Naive thymus-derived CD4-positive, alpha-beta T cell (primary cell): ENCODE results near the gene GNB3. TPM values are rescaled to one million over a fixed set of nuclear protein-coding genes. Genes with fewer than 3 reads are reported as not detected.
A peak's percentile ranks its signal among the peaks of the same experiment; 100 is the strongest.

Source experiments
- ATAC-seq: fragments of 150-1000 bp; cut with Tn5 transposase; 2 replicates; pipeline ENCODE4 v1.10.0; 2021; ENCODE audit warnings: mild to moderate bottlenecking, moderate library complexity
- CTCF ChIA-PET: fragments of 350-600 bp; sonication (Branson Sonifier 250); formaldehyde crosslinking; loops from one replicate; lab custom pipeline; 2021; ENCODE audit warnings: antibody characterized with exemption; lab: Charles Lee
- POLR2A ChIA-PET: fragments of 350-600 bp; sonication (Branson Sonifier 250); formaldehyde crosslinking; loops from one replicate; lab custom pipeline; 2021; ENCODE audit warnings: antibody characterized with exemption, inconsistent platforms; lab: Charles Lee
- DNase-seq, 9 donors: peaks; one replicate each; pipeline versions ENCODE4 v3.0.0 to v3.0.0-alpha.2; 2020 to 2022; ENCODE audit warnings: mixed read lengths in 1 of 9
- H3K27ac ChIP-seq: one replicate; pipeline ENCODE4 v1.7.0; 2013; ENCODE audit warnings: mild to moderate bottlenecking, low read depth, low read length, moderate library complexity
- H3K27me3 ChIP-seq, 2 donors: one replicate each; pipeline ENCODE4 v1.7.0; 2013; ENCODE audit warnings: low read length in 2 of 2, mild to moderate bottlenecking in 2 of 2, moderate library complexity in 2 of 2; ENCODE audit not compliant: control insufficient read depth in 2 of 2, insufficient read depth in 2 of 2
- H3K36me3 ChIP-seq, 3 experiments: 1 replicate in 2 of 3; 2 replicates in 1 of 3; pipeline ENCODE4 v1.7.0; 2013; ENCODE audit warnings: low read length in 3 of 3, mild to moderate bottlenecking in 3 of 3, moderate library complexity in 1 of 3; ENCODE audit not compliant: insufficient read depth in 3 of 3, control insufficient read depth in 2 of 3
- H3K4me1 ChIP-seq, 2 donors: one replicate each; pipeline ENCODE4 v1.7.0; 2013; ENCODE audit warnings: low read length in 2 of 2, mild to moderate bottlenecking in 2 of 2, moderate library complexity in 1 of 2; ENCODE audit not compliant: control insufficient read depth in 2 of 2, insufficient read depth in 2 of 2
- H3K4me3 ChIP-seq: 2 replicates; pipeline ENCODE4 v1.7.0; 2013; ENCODE audit warnings: mild to moderate bottlenecking, low read length
- H3K9me3 ChIP-seq, 3 experiments: 1 replicate in 2 of 3; 2 replicates in 1 of 3; pipeline ENCODE4 v1.7.0; 2013; ENCODE audit warnings: low read length in 3 of 3; ENCODE audit not compliant: control insufficient read depth in 2 of 3
- H3K27ac Mint-ChIP-seq, 9 donors: one replicate each; pipeline ENCODE4 v1.8.0; 2020 to 2022; ENCODE audit warnings: mixed read lengths in 9 of 9, mild to moderate bottlenecking in 8 of 9, moderate library complexity in 5 of 9, inconsistent platforms in 2 of 9
- H3K27me3 Mint-ChIP-seq, 5 donors: one replicate each; pipeline ENCODE4 v1.8.0; 2021 to 2022; ENCODE audit warnings: mixed read lengths in 5 of 5, mild to moderate bottlenecking in 1 of 5
- H3K36me3 Mint-ChIP-seq, 5 donors: one replicate each; pipeline ENCODE4 v1.8.0; 2020 to 2022; ENCODE audit warnings: mixed read lengths in 5 of 5, mild to moderate bottlenecking in 3 of 5, inconsistent platforms in 1 of 5
- H3K4me1 Mint-ChIP-seq, 7 donors: one replicate each; pipeline ENCODE4 v1.8.0; 2020 to 2022; ENCODE audit warnings: mixed read lengths in 7 of 7, mild to moderate bottlenecking in 3 of 7, inconsistent platforms in 1 of 7
- H3K4me3 Mint-ChIP-seq, 10 donors: one replicate each; pipeline ENCODE4 v1.8.0; 2020 to 2022; ENCODE audit warnings: mild to moderate bottlenecking in 10 of 10, mixed read lengths in 10 of 10, moderate library complexity in 6 of 10, inconsistent platforms in 2 of 10
- H3K9me3 Mint-ChIP-seq, 11 donors: one replicate each; pipeline ENCODE4 v1.8.0; 2020 to 2022; ENCODE audit warnings: mixed read lengths in 11 of 11, mild to moderate bottlenecking in 4 of 11, inconsistent platforms in 1 of 11, moderate library complexity in 1 of 11
- intact Hi-C, 2 donors: fragments of 100-400 bp; cut with micrococcal nuclease; formaldehyde crosslinking; loops; one replicate each; pipeline ENCODE4 v1.15.1; 2023
- polyA plus RNA-seq, 2 donors: library from polyadenylated mRNA; unstranded; fragments of 300-500 nt; fragmentation: Illumina TruSeq; gene quantifications; one replicate each; pipeline ENCODE4 v1.2.3, GENCODE V29; 2021
- total RNA-seq, 6 experiments: library from RNA in 5 of 6; stranded (reverse) in 5 of 6; gene quantifications; 1 replicate in 5 of 6; 2 replicates in 1 of 6; pipeline ENCODE4 v1.2.3 and lab custom pipeline; 2021 to 2026

The GNB3 gene
- total and polyA plus RNA-seq, 7 experiments from 2014 or later = 0.23 to 11.8 (median 2.5) TPM; not detected in 1

DNA sequence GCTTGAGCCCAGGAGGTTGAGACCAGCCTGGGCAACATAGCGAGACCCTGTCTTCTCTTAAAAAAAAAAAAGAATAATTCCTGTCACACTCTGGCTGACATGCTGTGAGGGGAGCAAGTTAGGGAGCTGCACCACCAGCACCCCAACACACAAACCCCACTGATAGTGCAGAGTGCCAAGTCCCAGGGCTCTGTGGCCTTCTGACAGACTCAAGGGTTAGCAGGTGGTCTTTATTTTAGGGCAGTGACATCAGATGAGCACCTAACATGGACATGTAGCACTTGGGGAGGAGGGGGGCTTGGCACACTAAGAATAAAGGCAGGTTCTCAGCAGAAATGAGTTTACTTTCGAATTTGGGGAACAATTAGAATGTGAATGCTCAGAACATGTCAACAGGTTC, 18.1 kb downstream of the GNB3 start:
- Histone ChIP-seq H3K4me3 (no peak overlapping the region), H3K4me1 (peaks cover 0 to 8% of the 10 kb centered on the region in 2 donors), H3K27me3 (no peaks in the 10 kb centered on the region), H3K9me3 (no peaks in the 10 kb centered on the region), H3K27ac (no peak overlapping the region), H3K36me3 (peaks cover 34 to 85% (median 50%) of the 10 kb centered on the region in 3 experiments)
- no peaks in the 10 kb centered on the region for H3K27me3 Mint-ChIP-seq
- ATAC-seq = no peak
- CTCF ChIA-PET = interaction anchor here (2.7 kb wide), 1 partner anchor 10 kb away, joined by 14 read pairs; no protein-coding TSS in a partner anchor
- no peak overlapping the region for H3K4me3 Mint-ChIP-seq
- H3K9me3 Mint-ChIP-seq = no peaks in the 10 kb centered on the region
- no peak for DNase-seq
- H3K4me1 Mint-ChIP-seq = peaks cover 5 to 22% (median 15%) of the 10 kb centered on the region in 7 donors
- H3K27ac Mint-ChIP-seq = no peak overlapping the region
- H3K36me3 Mint-ChIP-seq = peaks cover 18 to 55% (median 29%) of the 10 kb centered on the region in 5 donors
- POLR2A ChIA-PET = interaction anchor here (0.7 to 2.4 kb wide), 4 partner anchors 10 to 85 kb away, joined by 3 to 8 read pairs (median 3); partner anchors contain the start of genes C12orf57 and RNU7-1
- intact Hi-C loops = no loop called here

DNA sequence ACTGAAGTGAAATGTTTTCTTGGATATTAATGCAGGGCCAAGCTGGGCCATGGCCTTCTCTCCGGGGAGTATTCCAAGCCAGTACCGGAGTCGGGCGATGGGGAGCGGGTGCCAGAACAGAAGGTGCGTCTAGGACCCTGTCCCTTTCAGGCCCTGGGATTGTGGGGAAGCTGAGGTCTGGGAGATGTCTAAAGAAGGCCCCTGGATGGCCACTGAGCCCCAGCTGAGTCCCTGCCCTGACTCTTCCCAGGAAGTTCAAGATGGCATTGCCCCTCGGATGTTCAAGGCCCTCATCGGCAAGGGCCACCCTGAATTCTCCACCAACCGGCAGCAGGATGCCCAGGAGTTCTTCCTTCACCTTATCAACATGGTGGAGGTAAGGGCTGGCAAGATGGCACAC, 19.4 kb downstream of the GNB3 start:
- intact Hi-C loops = no loop called here
- Mint-ChIP-seq H3K4me3 (no peak overlapping the region), H3K27me3 (no peaks in the 10 kb centered on the region), H3K9me3 (no peaks in the 10 kb centered on the region), H3K4me1 (peaks cover 0 to 13% (median 3%) of the 10 kb centered on the region in 7 donors), H3K27ac (no peak overlapping the region), H3K36me3 (peaks cover 18 to 59% (median 30%) of the 10 kb centered on the region in 5 donors)
- H3K9me3 ChIP-seq = no peaks in the 10 kb centered on the region
- H3K27me3 ChIP-seq = no peaks in the 10 kb centered on the region
- ATAC-seq = no peak
- POLR2A ChIA-PET = interaction anchor here (0.9 to 2.4 kb wide), 2 partner anchors 12 to 84 kb away, joined by 3 to 8 read pairs; partner anchors contain the start of genes C12orf57 and RNU7-1
- CTCF ChIA-PET = interaction anchor here (0.8 to 2.7 kb wide), 2 partner anchors 9 to 12 kb away, joined by 3 to 14 read pairs; no protein-coding TSS in a partner anchor
- peaks cover 34 to 97% (median 50%) of the 10 kb centered on the region in 3 experiments for H3K36me3 ChIP-seq
- no peak overlapping the region for H3K4me3 ChIP-seq
- H3K4me1 ChIP-seq = no peaks in the 10 kb centered on the region
- DNase-seq = no peak
- H3K27ac ChIP-seq = no peak overlapping the region

GRCh38 chr12:6860942-6861341, 20.2 kb downstream of the GNB3 start:
- no peak overlapping the region for H3K4me3 ChIP-seq
- H3K9me3 Mint-ChIP-seq = no peaks in the 10 kb centered on the region
- H3K4me1 Mint-ChIP-seq = peaks cover 3 to 10% (median 5%) of the 10 kb centered on the region in 7 donors
- intact Hi-C loops = no loop called here
- H3K27me3 Mint-ChIP-seq = no peaks in the 10 kb centered on the region
- H3K36me3 Mint-ChIP-seq = peaks cover 18 to 55% (median 33%) of the 10 kb centered on the region in 5 donors
- H3K36me3 ChIP-seq = peaks cover 34 to 91% (median 50%) of the 10 kb centered on the region in 3 experiments
- H3K4me1 ChIP-seq = no peaks in the 10 kb centered on the region
- no peaks in the 10 kb centered on the region for H3K9me3 ChIP-seq
- ChIA-PET CTCF (interaction anchor here (1.2 to 2.7 kb wide), 3 partner anchors 8 to 17 kb away, joined by 3 to 14 read pairs (median 3); no protein-coding TSS in a partner anchor), POLR2A (interaction anchor here (0.6 to 1.2 kb wide), 4 partner anchors 8 to 74 kb away, joined by 3 to 5 read pairs (median 4); partner anchors contain the start of gene SPSB2)
- no peak overlapping the region for H3K4me3 Mint-ChIP-seq
- H3K27me3 ChIP-seq = no peaks in the 10 kb centered on the region
- H3K27ac ChIP-seq = no peak overlapping the region
- DNase-seq = no peak
- ATAC-seq = no peak
- H3K27ac Mint-ChIP-seq = peak overlapping the region in 1 of 9 donors; percentile 30

GRCh38 chr12:6861391-6861790, 20.7 kb downstream of the GNB3 start:
- intact Hi-C loops = no loop called here
- DNase-seq = no peak
- H3K4me3 Mint-ChIP-seq = no peak overlapping the region
- peaks cover 34 to 87% (median 47%) of the 10 kb centered on the region in 3 experiments for H3K36me3 ChIP-seq
- peaks cover 18 to 53% (median 36%) of the 10 kb centered on the region in 5 donors for H3K36me3 Mint-ChIP-seq
- no peak overlapping the region for H3K4me3 ChIP-seq
- no peak for ATAC-seq
- no peaks in the 10 kb centered on the region for H3K27me3 ChIP-seq
- peaks cover 3 to 10% (median 5%) of the 10 kb centered on the region in 7 donors for H3K4me1 Mint-ChIP-seq
- H3K4me1 ChIP-seq = no peaks in the 10 kb centered on the region
- H3K9me3 ChIP-seq = no peaks in the 10 kb centered on the region
- no peaks in the 10 kb centered on the region for H3K27me3 Mint-ChIP-seq
- H3K27ac ChIP-seq = no peak overlapping the region
- POLR2A ChIA-PET = interaction anchor here (1.1 to 1.2 kb wide), 3 partner anchors 8 to 11 kb away, joined by 3 to 5 read pairs (median 4); partner anchors contain the start of gene SPSB2
- H3K27ac Mint-ChIP-seq = peak overlapping the region in 1 of 9 donors; percentile 30
- CTCF ChIA-PET = interaction anchor here (1.2 to 2.7 kb wide), 3 partner anchors 7 to 17 kb away, joined by 3 to 14 read pairs (median 3); no protein-coding TSS in a partner anchor
- H3K9me3 Mint-ChIP-seq = no peaks in the 10 kb centered on the region

DNA sequence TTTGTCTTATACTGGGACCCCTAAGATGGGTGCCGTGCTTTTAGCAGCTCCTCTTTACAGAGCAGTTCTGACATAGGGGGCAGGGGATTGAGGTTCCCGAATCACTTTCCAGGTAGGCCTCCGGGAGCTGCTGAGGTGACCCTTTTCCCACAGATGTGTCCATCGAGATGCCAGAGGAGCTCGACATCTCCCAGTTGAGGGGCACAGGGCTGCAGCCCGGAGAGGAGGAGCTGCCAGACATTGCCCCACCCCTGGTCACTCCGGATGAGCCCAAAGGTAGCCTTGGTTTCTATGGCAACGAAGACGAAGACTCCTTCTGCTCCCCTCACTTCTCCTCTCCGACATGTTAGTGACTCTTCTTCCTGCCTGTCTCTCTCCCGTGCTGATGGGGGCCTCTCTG, 22.3 kb downstream of the GNB3 start:
- H3K27me3 ChIP-seq = no peaks in the 10 kb centered on the region
- Mint-ChIP-seq H3K4me3 (no peak overlapping the region), H3K27me3 (no peaks in the 10 kb centered on the region), H3K36me3 (peaks cover 10 to 37% (median 30%) of the 10 kb centered on the region in 5 donors), H3K27ac (peak overlapping the region in 2 of 9 donors; percentile 74 to 80), H3K4me1 (peaks cover under 1 to 11% (median 4%) of the 10 kb centered on the region in 7 donors), H3K9me3 (no peaks in the 10 kb centered on the region)
- H3K36me3 ChIP-seq = peaks cover 21 to 75% (median 38%) of the 10 kb centered on the region in 3 experiments
- peaks cover 4 to 5% of the 10 kb centered on the region in 2 donors for H3K4me1 ChIP-seq
- no peak overlapping the region for H3K4me3 ChIP-seq
- no peak overlapping the region for H3K27ac ChIP-seq
- no peaks in the 10 kb centered on the region for H3K9me3 ChIP-seq
- intact Hi-C loops = no loop called here
- no peak for DNase-seq
- CTCF ChIA-PET = interaction anchor here (0.5 to 1.0 kb wide), 4 partner anchors 9 to 555 kb away, joined by 3 to 5 read pairs (median 4); no protein-coding TSS in a partner anchor
- POLR2A ChIA-PET = interaction anchor here (6.5 kb wide), 1 partner anchor 10 kb away, joined by 90 read pairs; the partner anchor contains the start of genes CDCA3 and USP5
- no peak for ATAC-seq

DNA sequence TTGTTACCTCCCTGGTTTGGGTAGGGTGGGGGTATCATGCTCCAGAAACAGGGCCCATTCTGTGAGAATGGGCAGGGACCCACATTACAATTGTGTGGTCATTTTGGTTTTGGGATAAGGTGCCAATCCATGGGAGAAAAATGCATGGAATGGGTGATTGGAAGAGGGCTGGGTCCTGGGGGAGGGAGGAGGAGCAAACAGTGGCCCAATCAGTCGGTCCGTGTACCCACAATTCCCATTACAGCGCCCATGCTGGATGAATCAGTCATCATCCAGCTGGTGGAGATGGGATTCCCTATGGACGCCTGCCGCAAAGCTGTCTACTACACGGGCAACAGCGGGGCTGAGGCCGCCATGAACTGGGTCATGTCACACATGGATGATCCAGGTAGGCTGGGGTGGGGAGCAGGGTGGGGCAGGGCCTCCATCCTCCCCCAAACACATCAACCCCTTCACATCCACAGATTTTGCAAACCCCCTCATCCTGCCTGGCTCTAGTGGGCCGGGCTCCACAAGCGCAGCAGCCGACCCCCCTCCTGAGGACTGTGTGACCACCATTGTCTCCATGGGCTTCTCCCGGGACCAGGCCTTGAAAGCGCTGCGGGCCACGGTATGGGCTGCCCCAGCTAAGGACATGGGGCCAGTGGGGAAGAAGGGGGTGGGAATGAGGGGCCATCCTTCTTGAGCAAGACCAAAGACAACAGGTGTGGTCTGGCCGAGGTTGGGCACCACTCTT, 23.0 kb downstream of the GNB3 start:
- intact Hi-C loops = no loop called here
- peaks cover 20 to 68% (median 31%) of the 10 kb centered on the region in 3 experiments for H3K36me3 ChIP-seq
- peaks cover 8 to 18% (median 10%) of the 10 kb centered on the region in 7 donors for H3K4me1 Mint-ChIP-seq
- no peak for DNase-seq
- peaks cover 10 to 43% (median 28%) of the 10 kb centered on the region in 5 donors for H3K36me3 Mint-ChIP-seq
- ChIA-PET POLR2A (interaction anchor here (1.7 to 6.5 kb wide), 2 partner anchors 9 to 11 kb away, joined by 4 to 90 read pairs; partner anchors contain the start of genes CDCA3, SPSB2 and USP5), CTCF (interaction anchor here (0.6 to 2.2 kb wide), 5 partner anchors 8 to 556 kb away, joined by 3 to 8 read pairs (median 4); partner anchors contain the start of genes SPSB2 and USP5)
- ATAC-seq = no peak
- no peak overlapping the region for H3K4me3 Mint-ChIP-seq
- no peaks in the 10 kb centered on the region for H3K27me3 ChIP-seq
- H3K4me3 ChIP-seq = no peak overlapping the region
- no peaks in the 10 kb centered on the region for H3K27me3 Mint-ChIP-seq
- H3K27ac Mint-ChIP-seq = peak overlapping the region in 2 of 9 donors; percentile 74 to 80
- H3K27ac ChIP-seq = no peak overlapping the region
- no peaks in the 10 kb centered on the region for H3K9me3 Mint-ChIP-seq
- no peaks in the 10 kb centered on the region for H3K9me3 ChIP-seq
- peaks cover 11 to 12% of the 10 kb centered on the region in 2 donors for H3K4me1 ChIP-seq
